H1 (cell line): Measurements from ENCODE around the gene ADGRE2. TPM values are rescaled to one million over a fixed set of nuclear protein-coding genes. Genes with fewer than 3 reads are reported as not detected.

Experiments
- CTCF ChIA-PET: fragments of 300-600 bp; sonication (Branson Sonifier 250); formaldehyde crosslinking; loops from one replicate; lab custom pipeline; 2021; ENCODE audit not compliant: partially characterized antibody; lab: Charles Lee
- POLR2A ChIA-PET: fragments of 300-600 bp; sonication (Branson Sonifier 250); formaldehyde crosslinking; loops from one replicate; lab custom pipeline; 2021; ENCODE audit warnings: inconsistent platforms; ENCODE audit not compliant: partially characterized antibody; lab: Charles Lee
- DNase-seq, 2 experiments: peaks; one replicate each; pipeline versions ENCODE4 v3.0.0 to v3.0.0-alpha.2; 2010 to 2022; ENCODE audit warnings: low spot score in 2 of 2, low read depth in 1 of 2, mixed read lengths in 1 of 2
- FAIRE-seq: peaks from 2 replicates; lab custom pipeline; 2011; peaks lifted over from hg19 to GRCh38; lab: Jason Lieb, UNC
- H2AFZ ChIP-seq: 2 replicates; pipeline ENCODE4 v1.8.1; 2012; ENCODE audit warnings: low read length, inconsistent platforms
- H2AK5ac ChIP-seq: 2 replicates; pipeline ENCODE4 v1.6.1; 2013; ENCODE audit warnings: low read depth, low read length
- H2BK120ac ChIP-seq: replicated peaks from 2 replicates; pipeline ENCODE3; 2013; ENCODE audit warnings: low read depth, low read length, inconsistent platforms
- H2BK12ac ChIP-seq: 2 replicates; pipeline ENCODE4 v1.6.1; 2013; ENCODE audit warnings: low read depth, low read length
- H2BK15ac ChIP-seq: 2 replicates; pipeline ENCODE4 v1.6.1; 2013; ENCODE audit warnings: low read length
- H2BK20ac ChIP-seq: 2 replicates; pipeline ENCODE4 v1.6.1; 2013; ENCODE audit warnings: low read length
- H2BK5ac ChIP-seq: 2 replicates; pipeline ENCODE4 v1.6.1; 2013; ENCODE audit warnings: low read depth, low read length
- H3K14ac ChIP-seq: 2 replicates; pipeline ENCODE4 v1.6.1; 2013; ENCODE audit warnings: inconsistent platforms; ENCODE audit not compliant: insufficient read length
- H3K18ac ChIP-seq: 2 replicates; pipeline ENCODE4 v1.6.1; 2013; ENCODE audit warnings: low read length; ENCODE audit errors: extremely low read depth
- H3K23ac ChIP-seq: 2 replicates; pipeline ENCODE4 v1.6.1; 2013; ENCODE audit warnings: inconsistent platforms; ENCODE audit not compliant: insufficient read length
- H3K23me2 ChIP-seq: 2 replicates; pipeline ENCODE4 v1.6.1; 2013; ENCODE audit warnings: low read depth, low read length
- H3K27ac ChIP-seq: 2 replicates; pipeline ENCODE4 v1.6.1; 2011; ENCODE audit warnings: low read depth, low read length, inconsistent platforms
- H3K27me3 ChIP-seq, 4 experiments: replicated peaks in 1 of 4; 1 replicate in 1 of 4; 2 replicates in 3 of 4; pipeline versions ENCODE4 v1.6.1 to v1.8.1; 2011 to 2013; ENCODE audit warnings: low read length in 3 of 4, mild to moderate bottlenecking in 3 of 4, inconsistent platforms in 2 of 4, mixed read lengths in 2 of 4, moderate library complexity in 1 of 4; ENCODE audit not compliant: control insufficient read depth in 3 of 4, insufficient read depth in 3 of 4; ENCODE audit errors: extremely low read depth in 1 of 4
- H3K36me3 ChIP-seq, 4 experiments: 2 replicates each; pipeline versions ENCODE4 v1.6.1 to v1.8.1; 2011 to 2013; ENCODE audit warnings: mild to moderate bottlenecking in 4 of 4, low read length in 3 of 4, moderate library complexity in 2 of 4, control low read depth in 1 of 4, inconsistent platforms in 1 of 4; ENCODE audit not compliant: insufficient read depth in 4 of 4, control insufficient read depth in 2 of 4
- H3K4ac ChIP-seq: replicated peaks from 2 replicates; pipeline ENCODE3; 2013; ENCODE audit warnings: low read length, low read depth, mixed read lengths, inconsistent platforms; ENCODE audit not compliant: insufficient read length
- H3K4me1 ChIP-seq, 4 experiments: replicated peaks in 1 of 4; 1 replicate in 1 of 4; 2 replicates in 3 of 4; pipeline versions ENCODE4 v1.6.1 to v1.8.1; 2011 to 2013; ENCODE audit warnings: low read length in 3 of 4, inconsistent platforms in 2 of 4, mixed read lengths in 1 of 4; ENCODE audit not compliant: insufficient read depth in 4 of 4, control insufficient read depth in 3 of 4
- H3K4me2 ChIP-seq, 2 experiments: 2 replicates each; pipeline versions ENCODE4 v1.6.1 to v1.8.1; 2011 to 2013; ENCODE audit warnings: low read depth in 2 of 2, low read length in 2 of 2, control low read depth in 1 of 2, inconsistent platforms in 1 of 2, mild to moderate bottlenecking in 1 of 2; ENCODE audit not compliant: insufficient read depth in 1 of 2
- H3K4me3 ChIP-seq, 4 experiments: fragments of 200-600, 300-600 bp in 1 of 4; sonication (generic), shearing (Covaris generic), sonication (Bioruptor Twin) in 1 of 4; 2 replicates each; pipeline versions ENCODE4 v1.5.1 to v1.8.1; 2011 to 2016; ENCODE audit warnings: low read length in 4 of 4, low read depth in 3 of 4, control low read depth in 2 of 4, inconsistent platforms in 2 of 4, mild to moderate bottlenecking in 2 of 4, mixed read lengths in 1 of 4, moderate library complexity in 1 of 4; ENCODE audit not compliant: insufficient read depth in 2 of 4; ENCODE audit errors: extremely low read depth in 1 of 4
- H3K56ac ChIP-seq: replicated peaks from 2 replicates; pipeline ENCODE3; 2013; ENCODE audit warnings: low read depth, mild to moderate bottlenecking, mixed read lengths, low read length, inconsistent platforms; ENCODE audit not compliant: insufficient read length
- H3K79me1 ChIP-seq: 2 replicates; pipeline ENCODE4 v1.6.1; 2013; ENCODE audit warnings: low read depth, low read length, control low read depth
- H3K79me2 ChIP-seq, 2 experiments: 2 replicates each; pipeline versions ENCODE4 v1.6.1 to v1.8.1; 2012 to 2013; ENCODE audit warnings: low read length in 2 of 2, mild to moderate bottlenecking in 2 of 2, inconsistent platforms in 1 of 2; ENCODE audit not compliant: insufficient read depth in 2 of 2, control insufficient read depth in 1 of 2
- H3K9ac ChIP-seq, 4 experiments: replicated peaks in 1 of 4; 1 replicate in 1 of 4; 2 replicates in 3 of 4; pipeline versions ENCODE4 v1.6.1 to v1.8.1; 2011 to 2013; ENCODE audit warnings: low read depth in 3 of 4, low read length in 3 of 4, control low read depth in 2 of 4, mild to moderate bottlenecking in 2 of 4, moderate library complexity in 2 of 4, inconsistent platforms in 1 of 4; ENCODE audit errors: extremely low read depth in 1 of 4
- H3K9me3 ChIP-seq, 2 experiments: 2 replicates each; pipeline versions ENCODE4 v1.6.1 to v1.8.1; 2012 to 2013; ENCODE audit warnings: mild to moderate bottlenecking in 2 of 2, moderate library complexity in 2 of 2, control low read depth in 1 of 2, inconsistent platforms in 1 of 2, low read depth in 1 of 2, low read length in 1 of 2, mixed read lengths in 1 of 2; ENCODE audit not compliant: insufficient read depth in 2 of 2
- H4K20me1 ChIP-seq, 2 experiments: replicated peaks in 1 of 2; 2 replicates each; pipeline versions ENCODE3 to v1.8.1; 2011 to 2013; ENCODE audit warnings: inconsistent platforms in 2 of 2, low read length in 2 of 2, mild to moderate bottlenecking in 1 of 2; ENCODE audit not compliant: insufficient read depth in 2 of 2, control insufficient read depth in 1 of 2
- H4K5ac ChIP-seq: 2 replicates; pipeline ENCODE4 v1.6.1; 2013; ENCODE audit warnings: low read length, low read depth, mixed read lengths, inconsistent platforms; ENCODE audit not compliant: insufficient read length
- H4K8ac ChIP-seq: 2 replicates; pipeline ENCODE4 v1.8.0; 2013; ENCODE audit warnings: mild to moderate bottlenecking, moderate library complexity, low read length, inconsistent platforms; ENCODE audit not compliant: insufficient read depth; ENCODE audit errors: extremely low read depth
- H4K91ac ChIP-seq: replicated peaks from 2 replicates; pipeline ENCODE3; 2013; ENCODE audit warnings: low read length, mixed read lengths, inconsistent platforms; ENCODE audit not compliant: insufficient read length
- ASH2L ChIP-seq: fragments of 200-600, 300-600 bp; sonication (generic); IDR thresholded peaks from one replicate; pipeline ENCODE4 v1.7.1; 2017; ENCODE audit warnings: low read length
- GTF2F1 ChIP-seq: IDR thresholded peaks from 2 replicates; pipeline ENCODE4 v1.6.1; 2012; ENCODE audit warnings: low read depth, low read length, improper control_type of control experiment, borderline replicate concordance
- HDAC6 ChIP-seq: IDR thresholded peaks from one replicate; pipeline ENCODE4 v1.7.1; 2012; ENCODE audit warnings: low read depth, mild to moderate bottlenecking, inconsistent platforms, low read length, moderate library complexity
- KDM5A ChIP-seq: fragments of 200-600 bp; IDR thresholded peaks from 2 replicates; pipeline ENCODE4 v1.7.1; 2012; ENCODE audit warnings: mild to moderate bottlenecking, low read length, inconsistent platforms, mixed read lengths
- RAD21 ChIP-seq, 2 experiments: IDR thresholded peaks in 1 of 2; conservative IDR thresholded peaks in 1 of 2; 2 replicates each; pipeline ENCODE4 v1.6.1; 2011; ENCODE audit warnings: low read depth in 2 of 2, low read length in 2 of 2, improper control_type of control experiment in 1 of 2, inconsistent platforms in 1 of 2, mild to moderate bottlenecking in 1 of 2, moderate library complexity in 1 of 2
- SIX5 ChIP-seq: IDR thresholded peaks from 2 replicates; pipeline ENCODE4 v1.6.1; 2011; ENCODE audit warnings: mild to moderate bottlenecking, low read depth, low read length
- TAF7 ChIP-seq: optimal IDR thresholded peaks from 2 replicates; pipeline ENCODE3; 2011; ENCODE audit warnings: low read depth, mild to moderate bottlenecking, inconsistent platforms, low read length, moderate library complexity, borderline replicate concordance
- TCF12 ChIP-seq: IDR thresholded peaks from 2 replicates; pipeline ENCODE4 v1.6.1; 2011; ENCODE audit warnings: low read depth, mild to moderate bottlenecking, low read length
- WGBS, 2 experiments: shearing (Covaris generic) in 1 of 2; methylation state at CpG; one replicate each; pipeline versions ENCODE4 v1.1.6 to v1.1.7; 2013 to 2015; ENCODE audit warnings: low lambda C conversion rate in 2 of 2, mixed read lengths in 2 of 2, inconsistent platforms in 1 of 2, low coverage in 1 of 2, missing lambda C conversion rate in 1 of 2; ENCODE audit not compliant: insufficient replicate concordance in 2 of 2, insufficient coverage in 1 of 2, insufficient read length in 1 of 2; ENCODE audit errors: extremely low coverage in 1 of 2, missing lambda C conversion rate in 1 of 2; 5-methylcytosine and 5-hydroxymethylcytosine counted together
- polyA plus RNA-seq, 7 experiments: library from polyadenylated mRNA; depleted of rRNA in 3 of 7; stranded (reverse) in 5 of 7; unstranded in 2 of 7; fragments of >200 nt in 5 of 7; fragments of 200-250 nt in 2 of 7; gene quantifications; 1 replicate in 5 of 7; 2 replicates in 1 of 7; 4 replicates in 1 of 7; pipeline versions ENCODE4 v1.2.1 to v1.2.3, GENCODE V29; 2011 to 2013; ENCODE audit warnings: missing spikeins in 2 of 7, mixed read lengths in 2 of 7
- total RNA-seq: library from RNA; stranded (reverse); fragmentation: NEBNext Ultra II Directional; extraction: Animal tissue kit (Norgen Biotek cat#: 25700); gene quantifications from 2 replicates; pipeline ENCODE4 v1.2.1, GENCODE V29; 2021

ADGRE2 gene
- total and polyA plus RNA-seq, 2 of the 8 experiments (the other 6 are each of a cell fraction or from before 2014, with no cell fraction given), result 2.0 to 4.5 TPM

GRCh38 chr19:14748601-14749000 lies 29.8 kb downstream of the ADGRE2 start:
- POLR2A ChIA-PET, result no interaction called here
- 77% methylated on average over 6 of the region's 6 CpGs; no CpG with 5 or more reads in 1 of the 2 experiments for whole genome bisulfite sequencing, 2 experiments

More at GRCh38 chr19:14748601-14749000, 29.8 kb downstream of the ADGRE2 start:
- no peak overlapping the region for H4K91ac ChIP-seq
- H2BK15ac ChIP-seq, result no peak overlapping the region
- no peak overlapping the region for H2AFZ ChIP-seq
- CTCF ChIA-PET, result no interaction called here
- H4K20me1 ChIP-seq, result no peaks in the 10 kb centered on the region
- H3K36me3 ChIP-seq, result peaks cover 0 to 5% (median 0%) of the 10 kb centered on the region in 4 experiments; a peak in 3 of 8 replicates
- no peak overlapping the region for H3K14ac ChIP-seq
- H2BK12ac ChIP-seq, result no peak overlapping the region
- no peak overlapping the region for H3K9ac ChIP-seq
- no peaks in the 10 kb centered on the region for H3K27me3 ChIP-seq
- TF ChIP-seq HDAC6 (no peak), TCF12 (no peak), GTF2F1 (no peak), KDM5A (no peak), SIX5 (no peak), RAD21 (IDR thresholded peaks at IDR 0.05 in 1 of 2, conservative IDR thresholded peaks at IDR 0.05 in 1 of 2; ENCODE audit: low read depth in 2 of 2, low read length in 2 of 2) (no peak), TAF7 (no peak), ASH2L (no peak)
- no peak overlapping the region for H3K4me2 ChIP-seq
- H4K8ac ChIP-seq, result no peak overlapping the region
- no peak overlapping the region for H3K4me3 ChIP-seq
- no peak overlapping the region for H2BK5ac ChIP-seq
- FAIRE-seq, result no peak
- DNase-seq, result no peak
- no peak overlapping the region for H4K5ac ChIP-seq
- no peak overlapping the region for H3K27ac ChIP-seq
- H3K9me3 ChIP-seq, result peaks cover 0 to under 1% of the 10 kb centered on the region in 2 experiments; a peak in 1 of 4 replicates
- no peaks in the 10 kb centered on the region for H3K23me2 ChIP-seq
- no peak overlapping the region for H3K18ac ChIP-seq
- no peak overlapping the region for H3K23ac ChIP-seq
- H3K4me1 ChIP-seq, result no peaks in the 10 kb centered on the region
- H3K4ac ChIP-seq, result no peak overlapping the region
- no peaks in the 10 kb centered on the region for H3K79me1 ChIP-seq
- H3K79me2 ChIP-seq, result no peaks in the 10 kb centered on the region
- no peak overlapping the region for H3K56ac ChIP-seq
- H2BK20ac ChIP-seq, result no peak overlapping the region
- H2BK120ac ChIP-seq, result no peak overlapping the region
- H2AK5ac ChIP-seq, result no peak overlapping the region
